ENCODE data around the gene TENT5C.

DNA sequence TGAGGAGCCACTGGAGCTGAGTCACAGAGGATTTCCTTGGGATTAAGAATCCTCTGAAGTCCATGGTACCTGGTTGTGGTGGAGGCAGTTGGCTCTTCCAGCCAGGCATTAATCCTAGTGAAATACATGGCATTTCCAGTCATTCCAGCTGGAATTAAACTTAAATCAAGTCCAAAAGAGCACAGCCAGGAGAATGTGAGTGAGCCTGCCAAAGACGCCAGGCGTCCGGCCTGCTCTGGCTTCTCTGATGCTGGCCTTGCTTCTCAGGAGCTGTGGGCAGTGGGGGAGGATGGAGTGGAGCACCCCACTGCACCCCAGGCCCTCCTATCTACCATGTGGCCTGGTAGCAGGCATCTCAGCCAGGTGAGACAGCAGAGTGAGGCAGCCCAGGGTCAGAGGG, 23.4 kb upstream of the TENT5C start:
- TF ChIP-seq CTCF (IDR thresholded peaks at IDR 0.05; ENCODE audit: insufficient read depth, low read length), result no peak
- TF ChIP-seq REST (IDR thresholded peaks at IDR 0.05; ENCODE audit: insufficient replicate concordance, low read depth), result no peak
